Measurements from ENCODE around the gene SEMA4A.

Gene SEMA4A

DNA sequence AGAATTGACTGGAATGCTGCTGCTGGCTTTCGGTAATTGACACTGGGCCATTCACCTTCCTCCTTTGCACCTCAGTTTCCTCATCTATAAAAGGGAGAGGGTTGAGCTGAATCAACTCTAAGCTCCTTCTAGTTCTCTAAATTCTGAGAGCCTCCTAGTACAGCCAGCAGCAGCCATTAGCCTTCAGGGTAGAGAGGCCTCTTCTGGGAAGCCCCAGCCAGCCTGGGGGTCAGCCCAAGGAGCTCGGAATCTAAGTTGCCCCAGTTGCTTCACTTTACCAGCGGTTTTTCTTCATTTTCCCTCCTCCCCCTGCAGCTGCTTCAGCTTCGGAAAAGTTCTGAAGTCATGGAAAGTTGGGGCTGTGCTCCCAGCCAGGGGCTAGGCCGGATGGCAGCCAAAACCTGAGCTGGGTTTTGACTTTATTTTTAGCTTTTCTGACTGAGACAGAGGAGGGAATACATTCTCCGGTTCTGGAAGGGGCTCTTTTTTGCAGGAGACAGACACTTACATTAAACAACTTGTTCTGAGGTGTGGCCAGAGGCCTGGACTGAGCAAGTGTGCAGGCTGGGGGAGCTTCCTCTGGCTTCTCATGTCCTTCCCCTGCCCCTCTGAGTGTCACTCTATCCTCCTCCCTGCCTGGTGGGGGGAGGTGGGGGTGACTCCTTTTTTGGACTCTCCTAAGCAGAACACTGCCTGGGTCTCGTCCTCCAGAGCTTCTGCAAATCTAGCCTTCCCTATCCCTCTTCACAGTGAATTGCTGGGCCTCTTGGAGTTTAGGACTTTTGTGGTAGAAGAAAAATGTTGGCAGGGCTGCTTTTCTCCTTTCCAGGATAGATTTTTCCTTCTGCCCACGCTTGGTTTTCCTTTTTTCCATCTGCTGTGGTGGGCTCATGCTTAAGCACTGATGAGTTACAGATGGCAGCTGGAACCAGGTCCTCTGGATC is 24.5 kb upstream of the SEMA4A start:
- Histone ChIP-seq H3K4me2 (ENCODE audit: low read depth, low read length, poor library complexity, severe bottlenecking) (no peak overlapping the region), H3K4me3 (ENCODE audit: low read length, poor library complexity, severe bottlenecking) (no peak overlapping the region), H2AFZ (ENCODE audit: low read length) (no peak overlapping the region), H4K20me1 (ENCODE audit: insufficient read depth, low read length, poor library complexity, severe bottlenecking) (no peaks in the 10 kb centered on the region), H3K36me3 (ENCODE audit: insufficient read depth, low read length) (no peaks in the 10 kb centered on the region), H3K9me2 (replicated peaks; ENCODE audit: low read depth, low read length) (no peaks in the 10 kb centered on the region), H3K9ac (ENCODE audit: low read depth, low read length, poor library complexity, severe bottlenecking) (no peak overlapping the region), H3K4me1 (ENCODE audit: insufficient read depth, low read length, poor library complexity, severe bottlenecking) (peaks cover 29% of the 10 kb centered on the region), H3K27me3 (ENCODE audit: insufficient read depth, low read length, poor library complexity, severe bottlenecking) (no peaks in the 10 kb centered on the region), H3K79me2 (ENCODE audit: insufficient read depth, low read length) (no peaks in the 10 kb centered on the region), H3K9me3 (ENCODE audit: insufficient read depth, low read depth, low read length) (no peaks in the 10 kb centered on the region), H3F3A (ENCODE audit: low read depth) (no peaks in the 10 kb centered on the region)
- TF ChIP-seq EZH2phosphoT487 (IDR thresholded peaks at IDR 0.05; ENCODE audit: borderline replicate concordance) = no peak
- TF ChIP-seq, protein P1, sequence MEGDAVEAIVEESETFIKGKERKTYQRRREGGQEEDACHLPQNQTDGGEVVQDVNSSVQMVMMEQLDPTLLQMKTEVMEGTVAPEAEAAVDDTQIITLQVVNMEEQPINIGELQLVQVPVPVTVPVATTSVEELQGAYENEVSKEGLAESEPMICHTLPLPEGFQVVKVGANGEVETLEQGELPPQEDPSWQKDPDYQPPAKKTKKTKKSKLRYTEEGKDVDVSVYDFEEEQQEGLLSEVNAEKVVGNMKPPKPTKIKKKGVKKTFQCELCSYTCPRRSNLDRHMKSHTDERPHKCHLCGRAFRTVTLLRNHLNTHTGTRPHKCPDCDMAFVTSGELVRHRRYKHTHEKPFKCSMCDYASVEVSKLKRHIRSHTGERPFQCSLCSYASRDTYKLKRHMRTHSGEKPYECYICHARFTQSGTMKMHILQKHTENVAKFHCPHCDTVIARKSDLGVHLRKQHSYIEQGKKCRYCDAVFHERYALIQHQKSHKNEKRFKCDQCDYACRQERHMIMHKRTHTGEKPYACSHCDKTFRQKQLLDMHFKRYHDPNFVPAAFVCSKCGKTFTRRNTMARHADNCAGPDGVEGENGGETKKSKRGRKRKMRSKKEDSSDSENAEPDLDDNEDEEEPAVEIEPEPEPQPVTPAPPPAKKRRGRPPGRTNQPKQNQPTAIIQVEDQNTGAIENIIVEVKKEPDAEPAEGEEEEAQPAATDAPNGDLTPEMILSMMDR (conservative IDR thresholded peaks at IDR 0.05; ENCODE audit: low read length) = no peak

DNA sequence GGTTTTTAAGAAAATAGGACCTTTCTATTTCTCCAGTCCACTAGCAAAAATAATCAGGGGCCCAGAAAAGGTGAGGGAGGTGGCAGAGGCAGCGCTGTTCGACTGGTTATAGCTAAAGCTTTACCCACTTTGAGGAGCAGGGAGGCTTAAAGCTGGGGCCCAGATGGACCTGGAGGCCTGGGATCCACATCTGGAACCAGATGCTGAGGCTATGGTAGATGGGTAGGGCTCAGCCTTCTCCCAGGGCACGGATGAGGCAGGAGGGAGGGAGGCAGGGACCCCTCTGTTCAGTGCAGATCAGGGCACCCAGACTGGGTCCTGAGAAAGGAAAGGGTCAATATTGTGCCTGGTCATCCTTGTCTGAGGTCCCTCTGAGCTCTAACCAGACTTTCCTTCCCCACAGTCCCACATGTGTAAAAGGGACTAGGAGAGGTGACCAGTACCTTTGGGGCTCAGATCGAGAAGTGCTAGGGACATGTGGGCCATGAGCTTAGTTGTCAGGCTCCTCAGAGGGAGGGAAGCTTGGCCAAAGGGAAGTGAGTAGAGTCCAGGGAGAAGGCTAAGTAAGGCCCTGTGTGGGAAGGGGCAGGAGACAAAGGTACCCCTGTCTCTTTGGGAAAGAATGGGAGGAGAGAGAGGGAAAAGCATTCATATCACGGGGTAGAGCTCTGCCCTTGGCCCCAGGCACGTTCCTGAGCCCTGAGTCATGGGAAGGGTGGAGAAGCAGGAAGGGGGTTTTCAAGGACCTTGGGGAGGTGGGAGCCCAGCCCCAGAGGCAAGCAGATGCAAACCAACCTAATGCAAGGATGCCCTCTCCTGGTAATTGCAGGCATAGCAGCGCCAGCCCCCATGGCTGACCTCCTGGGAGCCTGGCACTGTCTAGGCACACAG is 23.5 kb upstream of the SEMA4A start:
- H3K4me2 ChIP-seq (ENCODE audit: low read depth, low read length, poor library complexity, severe bottlenecking) = no peak overlapping the region
- peaks cover 23% of the 10 kb centered on the region for H3K4me1 ChIP-seq (ENCODE audit: insufficient read depth, low read length, poor library complexity, severe bottlenecking)
- H4K20me1 ChIP-seq (ENCODE audit: insufficient read depth, low read length, poor library complexity, severe bottlenecking) = no peaks in the 10 kb centered on the region

DNA sequence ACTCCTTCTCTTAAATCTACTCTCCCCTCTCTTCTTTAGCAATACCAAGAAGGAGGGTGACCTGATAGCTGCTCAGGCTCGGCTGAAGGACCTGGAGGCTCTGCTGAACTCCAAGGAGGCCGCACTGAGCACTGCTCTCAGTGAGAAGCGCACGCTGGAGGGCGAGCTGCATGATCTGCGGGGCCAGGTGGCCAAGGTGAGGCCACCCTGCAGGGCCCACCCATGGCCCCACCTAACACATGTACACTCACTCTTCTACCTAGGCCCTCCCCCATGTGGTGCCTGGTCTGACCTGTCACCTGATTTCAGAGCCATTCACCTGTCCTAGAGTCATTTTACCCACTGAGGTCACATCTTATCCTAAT is 22.8 kb upstream of the SEMA4A start:
- Histone ChIP-seq H3K27me3 (ENCODE audit: insufficient read depth, low read length, poor library complexity, severe bottlenecking) (no peaks in the 10 kb centered on the region), H3K9me3 (ENCODE audit: insufficient read depth, low read depth, low read length) (no peaks in the 10 kb centered on the region), H3K4me2 (ENCODE audit: low read depth, low read length, poor library complexity, severe bottlenecking) (no peak overlapping the region), H4K20me1 (ENCODE audit: insufficient read depth, low read length, poor library complexity, severe bottlenecking) (no peaks in the 10 kb centered on the region), H3K4me3 (ENCODE audit: low read length, poor library complexity, severe bottlenecking) (no peak overlapping the region), H3K9ac (ENCODE audit: low read depth, low read length, poor library complexity, severe bottlenecking) (no peak overlapping the region), H3K9me2 (replicated peaks; ENCODE audit: low read depth, low read length) (no peaks in the 10 kb centered on the region), H3K36me3 (ENCODE audit: insufficient read depth, low read length) (no peaks in the 10 kb centered on the region), H3K4me1 (ENCODE audit: insufficient read depth, low read length, poor library complexity, severe bottlenecking) (peaks cover 21% of the 10 kb centered on the region), H3K79me2 (ENCODE audit: insufficient read depth, low read length) (no peaks in the 10 kb centered on the region), H2AFZ (ENCODE audit: low read length) (no peak overlapping the region), H3F3A (ENCODE audit: low read depth) (no peaks in the 10 kb centered on the region)
- no peak for TF ChIP-seq EZH2phosphoT487 (IDR thresholded peaks at IDR 0.05; ENCODE audit: borderline replicate concordance)
- TF ChIP-seq, protein P1 (conservative IDR thresholded peaks at IDR 0.05; ENCODE audit: low read length) = no peak

More for the DNA sequence above, 23.5 kb upstream of the SEMA4A start:
- Histone ChIP-seq H3K9me2 (replicated peaks; ENCODE audit: low read depth, low read length) (no peaks in the 10 kb centered on the region), H3F3A (ENCODE audit: low read depth) (no peaks in the 10 kb centered on the region), H3K9me3 (ENCODE audit: insufficient read depth, low read depth, low read length) (no peaks in the 10 kb centered on the region), H3K27me3 (ENCODE audit: insufficient read depth, low read length, poor library complexity, severe bottlenecking) (no peaks in the 10 kb centered on the region), H3K36me3 (ENCODE audit: insufficient read depth, low read length) (no peaks in the 10 kb centered on the region), H3K79me2 (ENCODE audit: insufficient read depth, low read length) (no peaks in the 10 kb centered on the region), H2AFZ (ENCODE audit: low read length) (no peak overlapping the region), H3K4me3 (ENCODE audit: low read length, poor library complexity, severe bottlenecking) (no peak overlapping the region), H3K9ac (ENCODE audit: low read depth, low read length, poor library complexity, severe bottlenecking) (no peak overlapping the region)
- TF ChIP-seq, protein P1 (conservative IDR thresholded peaks at IDR 0.05; ENCODE audit: low read length) = peak; percentile 96
- TF ChIP-seq EZH2phosphoT487 (IDR thresholded peaks at IDR 0.05; ENCODE audit: borderline replicate concordance) = no peak

Data from Loucy (cell line).